Hippocampal formation (tissue), 2 donors: Measurements from ENCODE around the gene ZNF275.
"Not testable (repeated sequence)": the region's sequence is repeated elsewhere in the genome, so short reads cannot be mapped to it uniquely, and the experiment has no call there.

ENCODE experiments used
- DNase-seq, 2 donors: peaks; one replicate each; lab custom pipeline; 2025; lab: John Stamatoyannopoulos, UW

The ZNF275 gene

DNA sequence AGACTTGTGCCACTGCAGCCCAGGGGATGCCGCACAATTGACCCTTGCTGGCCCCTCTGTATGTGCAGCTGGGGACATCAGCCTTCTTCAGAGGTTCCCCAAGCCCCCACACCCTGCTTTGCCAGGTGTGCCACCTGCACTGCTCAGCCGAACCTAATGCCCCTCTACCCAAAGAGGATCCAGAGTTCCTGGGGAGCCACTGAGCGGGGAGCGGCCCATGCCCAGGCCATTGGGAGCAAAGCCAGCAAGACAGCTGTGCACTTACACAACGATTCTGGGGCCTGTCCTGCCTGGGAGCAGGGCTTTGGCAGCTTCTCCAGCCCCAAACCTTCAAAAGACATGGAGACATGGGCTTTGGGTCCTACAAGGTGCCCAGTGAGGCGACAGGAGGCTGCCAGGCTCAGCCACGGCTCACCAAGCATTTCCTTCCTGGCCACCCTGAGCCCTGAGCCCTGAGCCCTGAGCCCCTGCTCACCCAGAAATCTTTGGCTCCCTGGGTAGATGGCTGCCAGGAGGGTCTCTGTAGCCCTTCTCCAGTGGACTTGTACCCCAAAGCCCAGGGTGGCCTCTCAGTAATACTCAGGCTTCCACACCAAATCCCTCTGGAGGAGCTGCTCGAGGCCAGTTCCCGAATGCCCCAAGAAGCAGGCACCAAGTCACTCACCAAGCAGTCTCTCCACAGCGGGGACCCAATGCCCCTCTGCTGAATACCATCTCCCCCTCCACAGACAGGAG lies 54.2 kb downstream of the ZNF275 start:
- no peak for DNase-seq

DNA sequence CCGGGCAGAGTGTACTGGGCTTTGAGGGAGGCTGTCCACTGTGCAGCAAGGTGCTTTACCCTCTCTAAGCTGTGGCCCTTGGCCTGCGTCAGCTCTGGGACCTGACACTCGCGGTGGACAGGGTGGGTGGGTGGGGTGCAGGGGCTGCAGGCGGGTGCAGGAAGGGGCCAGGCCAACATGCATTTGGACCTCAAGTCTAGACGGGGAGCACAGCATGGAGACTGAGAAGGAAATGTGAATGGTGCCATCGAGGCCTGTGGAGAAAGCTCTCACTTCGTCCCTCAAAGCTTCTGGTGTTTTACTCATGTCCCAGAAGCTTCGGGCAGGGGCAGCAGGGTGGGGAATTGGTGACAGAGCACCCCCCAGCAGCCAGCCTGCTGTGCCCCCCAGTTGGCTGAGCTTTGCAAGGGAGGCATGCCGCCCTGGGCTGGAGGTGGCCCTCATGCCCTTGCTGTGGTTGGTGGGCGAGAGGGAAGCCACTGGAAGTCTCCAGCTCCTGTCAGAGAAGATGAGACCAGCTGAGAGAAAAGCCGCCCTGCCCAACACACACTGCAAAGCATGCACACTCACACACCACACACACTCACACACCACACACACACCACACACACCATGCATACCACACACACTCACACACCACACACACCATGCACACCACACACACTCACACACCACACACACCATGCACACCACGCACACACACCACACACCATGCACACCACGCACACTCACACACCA lies 54.9 kb downstream of the ZNF275 start:
- DNase-seq = no peak

DNA sequence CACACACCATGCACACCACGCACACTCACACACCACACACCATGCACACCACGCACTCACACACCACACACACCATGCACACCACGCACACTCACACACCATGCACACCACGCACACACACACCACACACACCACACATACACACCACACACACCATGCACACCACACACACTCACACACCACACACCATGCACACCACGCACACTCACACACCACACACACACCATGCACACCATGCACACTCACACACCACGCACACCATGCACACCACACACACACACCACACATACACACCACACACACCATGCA lies 55.5 kb downstream of the ZNF275 start:
- not testable (repeated sequence) for DNase-seq

DNA sequence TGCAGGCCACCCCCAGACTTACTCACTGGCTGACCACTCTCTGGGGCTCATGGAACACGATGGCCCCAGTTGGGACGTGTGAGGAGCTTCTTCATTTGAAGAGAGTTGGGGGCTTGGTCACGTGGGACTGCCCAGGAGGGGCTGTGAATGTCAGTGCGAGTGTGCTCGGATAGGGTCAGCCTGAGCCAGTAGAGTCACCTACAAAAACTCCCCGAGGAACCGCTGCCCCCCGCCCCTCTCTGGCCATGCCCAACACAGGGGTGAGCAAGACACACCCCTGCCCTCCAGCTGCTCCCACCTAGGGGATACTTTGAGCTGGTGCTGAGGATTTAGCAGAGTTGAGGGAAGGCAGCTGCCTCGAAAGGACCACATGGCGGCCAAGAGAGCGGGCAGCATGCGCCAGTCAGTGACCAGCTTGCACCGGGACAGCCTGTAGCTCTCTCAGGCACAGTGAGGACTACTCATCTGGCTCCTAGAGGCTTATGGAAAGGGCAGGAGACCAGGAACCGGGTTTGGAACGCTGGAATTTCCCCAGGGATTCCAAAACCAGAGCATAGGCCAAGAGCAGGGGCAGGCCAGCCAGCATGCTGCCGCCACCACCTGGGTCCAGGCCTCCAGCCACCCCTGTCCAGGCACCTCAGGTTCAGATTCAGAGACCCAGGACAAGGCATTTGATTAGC lies 58.8 kb downstream of the ZNF275 start:
- no peak for DNase-seq

DNA sequence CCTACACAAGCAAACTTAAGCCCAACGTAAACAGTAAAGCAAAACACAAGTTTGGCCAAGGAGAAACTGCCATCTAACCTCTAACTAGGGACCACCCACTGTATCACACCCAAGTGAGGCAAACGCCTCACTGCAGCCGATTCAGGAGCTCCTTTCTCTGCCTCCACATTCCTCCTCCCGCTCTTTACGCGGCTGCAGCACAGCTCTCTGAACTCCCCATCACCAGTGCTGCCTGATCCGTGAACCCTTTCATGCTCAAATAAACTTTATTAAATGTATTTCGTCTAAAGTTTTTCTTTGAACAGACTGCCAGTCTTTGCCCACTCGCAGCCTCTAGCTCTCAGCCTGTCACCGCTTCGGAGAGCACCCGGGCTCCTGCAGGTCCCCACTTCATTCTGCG lies 60.7 kb downstream of the ZNF275 start:
- DNase-seq = no peak

DNA sequence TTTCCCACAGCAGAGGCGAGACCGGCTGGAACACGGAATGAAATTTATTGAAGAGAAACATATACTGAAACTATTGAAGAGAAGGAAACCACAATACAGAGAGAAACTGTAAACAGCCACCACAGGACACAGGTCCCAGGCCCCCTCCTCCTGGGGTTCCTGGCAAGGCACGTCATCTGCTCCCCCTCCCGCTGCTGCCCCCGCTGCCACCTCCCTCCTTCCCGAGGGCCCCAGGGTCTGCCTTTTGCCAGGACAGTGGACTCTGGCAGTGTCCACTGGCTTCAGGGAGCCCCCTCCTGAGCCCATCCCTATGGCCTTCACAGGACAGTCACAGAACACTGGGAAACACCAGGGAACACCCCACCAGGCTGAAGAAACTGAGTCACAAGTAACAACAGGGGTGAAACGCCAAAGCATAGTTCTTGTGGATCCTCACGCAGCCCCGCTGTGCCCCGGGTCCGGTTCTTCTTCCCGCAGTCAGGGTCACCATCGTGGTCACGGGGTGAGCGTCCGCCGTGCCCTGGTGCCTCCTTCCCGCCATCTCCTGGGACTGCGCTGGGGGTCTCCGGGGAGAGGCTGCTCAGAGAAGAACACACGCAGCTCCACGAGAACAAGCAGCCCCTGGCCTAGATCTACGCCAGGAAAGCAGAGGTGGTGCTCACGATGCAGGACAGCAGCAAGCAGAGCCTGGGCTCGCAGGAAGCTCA lies 61.8 kb downstream of the ZNF275 start:
- DNase-seq = no peak

DNA sequence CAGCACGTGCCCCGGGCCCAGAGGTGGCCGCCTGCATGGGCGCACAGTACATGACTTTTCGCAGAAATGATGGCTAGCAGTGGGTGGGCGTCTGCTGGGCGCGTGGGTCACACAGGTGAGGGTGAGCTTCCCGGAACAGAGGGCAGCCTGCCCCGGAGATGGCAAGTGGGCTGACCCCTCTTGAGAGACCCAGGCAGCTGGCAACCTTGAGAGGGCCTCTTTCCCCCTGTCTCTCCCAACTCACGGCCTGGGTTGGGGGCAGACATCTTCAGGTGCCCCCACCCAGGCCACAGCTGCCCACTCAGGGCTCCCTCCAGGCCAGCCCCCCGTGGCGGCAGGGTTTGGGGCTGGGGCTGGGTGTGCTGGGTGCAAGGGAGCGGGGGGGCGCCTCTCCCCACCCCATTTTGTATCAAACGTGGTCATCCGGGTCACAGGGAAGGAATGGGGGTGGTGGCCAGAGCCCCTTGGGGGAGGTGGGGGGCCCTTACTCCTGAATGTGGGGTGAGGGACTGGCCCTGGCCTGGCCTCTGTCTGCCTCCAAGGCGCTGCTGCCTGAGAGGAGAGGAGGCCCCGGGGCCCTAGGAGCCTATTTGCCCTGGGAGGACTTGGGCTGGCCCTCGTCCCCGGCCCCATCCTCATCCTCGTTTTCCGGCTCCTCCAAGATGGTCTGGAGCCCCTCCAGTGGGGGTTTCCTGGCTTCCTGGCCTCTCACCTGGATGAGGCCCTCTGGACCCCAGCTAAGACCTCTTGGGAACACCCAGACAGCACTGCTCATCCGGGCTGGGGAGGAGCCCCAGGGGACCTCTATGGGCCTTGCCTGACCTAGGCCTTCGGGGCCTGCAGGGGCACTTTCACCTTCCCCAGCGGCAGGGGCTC lies 62.6 kb downstream of the ZNF275 start:
- DNase-seq = no peak

DNA sequence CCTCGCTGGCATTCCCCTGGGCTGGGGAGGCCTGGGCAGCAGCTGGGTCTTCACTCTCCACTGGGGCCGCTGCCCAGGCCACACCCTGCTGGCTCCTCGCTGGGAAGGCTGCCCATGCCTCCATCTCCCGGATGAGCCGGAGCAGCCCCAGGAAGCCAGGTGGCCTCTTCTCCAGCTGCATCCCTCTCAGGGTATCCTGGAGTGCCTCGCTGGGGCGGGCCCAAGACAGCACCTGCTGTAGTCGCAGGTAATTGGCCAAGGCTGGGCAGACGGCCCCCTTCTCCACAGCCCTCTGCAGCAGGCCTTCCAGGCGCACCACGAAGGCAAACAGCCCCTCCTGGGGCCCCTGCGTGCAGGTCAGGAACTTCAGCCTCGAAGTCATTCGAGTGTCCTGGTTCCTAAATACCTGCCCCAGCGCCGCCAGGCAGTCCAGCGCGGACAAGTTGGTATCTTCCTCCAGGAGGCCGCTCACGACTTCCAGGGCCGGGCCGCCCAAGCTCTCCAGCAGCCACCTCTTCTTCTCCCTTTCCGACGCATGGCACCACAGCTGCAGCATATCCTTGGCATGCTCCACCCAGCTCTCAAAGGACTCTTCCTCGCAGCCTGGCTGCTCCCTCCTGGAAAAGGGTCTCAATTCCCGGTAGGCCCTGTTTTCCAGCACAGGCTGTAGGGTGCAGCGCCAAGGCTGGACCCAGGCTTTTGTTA lies 63.5 kb downstream of the ZNF275 start:
- DNase-seq = no peak

DNA sequence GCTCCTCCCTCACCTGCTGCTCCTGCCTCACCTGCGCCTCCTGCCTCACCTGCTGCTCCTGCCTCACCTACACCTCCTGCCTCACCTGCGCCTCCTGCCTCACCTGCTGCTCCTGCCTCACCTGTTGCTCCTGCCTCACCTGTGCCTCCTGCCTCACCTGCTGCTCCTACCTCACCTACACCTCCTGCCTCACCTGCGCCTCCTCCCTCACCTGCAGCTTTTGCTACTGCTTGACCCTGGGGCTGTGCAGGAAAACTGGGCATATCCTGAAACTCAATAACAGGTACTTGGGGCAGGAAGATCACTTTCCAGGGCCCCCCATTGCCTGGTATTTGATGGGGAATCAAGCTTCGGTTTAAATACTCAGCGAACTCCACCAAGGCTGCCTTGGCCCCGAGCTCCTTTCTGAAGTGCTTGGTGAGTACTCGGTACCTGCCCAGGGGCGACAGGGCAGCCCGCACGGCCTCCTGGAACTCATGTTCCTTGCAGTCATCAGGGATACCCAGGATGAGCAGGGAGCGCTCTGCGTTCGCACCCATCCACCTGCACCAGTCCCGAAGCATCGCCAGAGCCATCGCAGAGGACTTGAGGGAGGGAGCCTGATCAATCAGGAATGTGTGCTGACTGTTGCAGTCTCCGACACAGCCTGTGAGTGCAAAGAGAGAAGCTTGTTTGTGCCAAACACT lies 64.5 kb downstream of the ZNF275 start:
- no peak for DNase-seq

DNA sequence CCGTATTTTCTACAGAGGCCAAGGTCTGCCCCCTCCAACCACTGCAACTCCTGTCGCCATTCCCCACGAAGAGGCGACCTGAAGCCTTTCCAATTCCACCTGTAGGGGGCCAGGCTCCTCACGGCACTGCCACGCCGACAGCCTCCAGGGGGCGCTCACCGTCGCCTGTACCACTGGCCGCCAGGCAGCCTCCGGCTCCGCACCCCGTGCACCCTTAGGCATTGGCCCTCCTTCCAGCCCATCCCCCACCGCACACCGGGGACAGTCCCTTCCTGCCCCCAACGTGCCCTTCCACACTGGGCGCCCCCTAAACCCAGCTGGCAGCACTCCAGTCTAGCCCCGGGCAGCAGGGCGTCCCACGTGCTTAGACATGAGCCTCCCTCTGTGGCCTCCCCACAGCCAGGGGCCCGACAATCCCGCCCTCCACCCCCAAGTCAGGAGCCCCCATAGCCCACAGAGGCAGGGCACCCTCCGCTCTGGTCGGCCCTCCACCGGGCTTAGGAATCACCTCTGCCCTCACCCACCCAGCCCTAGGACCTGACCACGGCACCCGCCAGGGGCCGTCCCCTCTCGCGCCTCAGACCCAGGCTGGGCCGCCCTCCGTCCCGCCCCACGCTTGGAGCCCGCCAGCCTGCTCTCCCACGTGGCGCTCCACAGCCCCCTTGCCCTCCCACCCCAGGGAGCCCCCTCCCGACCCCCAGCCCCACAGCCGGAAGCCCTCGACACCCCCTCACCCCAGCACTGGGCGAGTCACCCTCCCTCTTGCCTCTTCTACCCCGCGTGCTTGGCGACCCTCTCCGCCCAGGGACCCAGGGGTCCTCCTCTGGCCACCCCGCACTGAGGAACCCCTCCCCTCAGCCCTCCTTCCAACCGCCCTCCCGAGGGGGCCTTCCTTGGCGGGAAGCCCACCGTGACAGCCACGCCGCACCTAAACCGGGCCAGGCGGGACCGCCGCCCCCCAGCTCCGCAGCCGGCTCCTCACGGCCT lies 66.5 kb downstream of the ZNF275 start:
- no peak for DNase-seq

DNA sequence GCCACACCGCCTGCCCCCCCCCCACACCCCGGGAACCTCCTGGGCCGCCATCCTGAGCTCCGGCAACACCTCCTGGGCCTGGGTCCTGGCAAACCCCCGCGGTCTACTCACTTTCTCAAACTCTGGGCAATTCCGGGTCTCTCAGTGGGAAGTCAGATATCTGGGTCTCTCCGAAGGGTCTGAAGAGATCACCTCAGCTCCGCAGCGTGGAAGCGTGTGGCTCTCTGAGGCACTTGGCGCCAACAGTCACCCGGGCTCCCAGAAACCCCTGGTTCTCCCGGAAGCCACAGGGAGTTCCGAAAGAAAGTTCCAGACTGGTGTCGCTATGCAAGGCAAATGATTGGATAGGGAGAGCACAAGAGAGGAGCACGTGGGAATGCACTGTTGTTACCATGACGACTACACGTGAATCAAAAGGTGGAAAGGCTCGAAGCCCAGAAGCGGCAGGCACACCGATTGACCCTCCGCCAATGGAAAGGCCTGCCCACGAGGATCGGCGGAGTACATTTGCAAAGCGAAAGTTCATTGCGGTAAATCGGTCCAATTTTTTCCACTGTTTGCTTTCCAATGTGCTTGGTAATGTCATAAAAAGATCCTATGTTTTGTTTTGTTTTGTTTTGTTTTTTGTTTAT lies 67.3 kb downstream of the ZNF275 start, which contains the start of gene PNMA6E:
Gene PNMA6E (minus strand): TSS at position 218 of the 632 bp plus-strand sequence. CDS start 2,501 bp downstream, outside the sequence.
- no peak for DNase-seq
